Panc1 (cell line): ENCODE data around the gene AGBL3. TPM values are rescaled to one million over a fixed set of nuclear protein-coding genes. Genes with fewer than 3 reads are reported as not detected.

Experiments used
- ATAC-seq: fragments of 200-7000 bp; cut with Tn5 transposase; 2 replicates; pipeline ENCODE4 v1.9.1; 2020; ENCODE audit warnings: mild to moderate bottlenecking, moderate library complexity
- BruUV-seq: library from RNA; stranded (reverse); fragments of 400-500 nt; replicated peaks from 2 replicates; lab custom pipeline; 2021; lab: Mats Ljungman, UMichigan
- CTCF ChIA-PET: fragments of 300-600 bp; sonication (Branson Sonifier 250); formaldehyde crosslinking; loops from one replicate; lab custom pipeline; 2022; ENCODE audit warnings: antibody characterized with exemption; lab: Charles Lee
- POLR2A ChIA-PET: fragments of 300-600 bp; sonication (Branson Sonifier 250); formaldehyde crosslinking; loops from one replicate; lab custom pipeline; 2022; ENCODE audit warnings: antibody characterized with exemption; lab: Charles Lee
- DNase-seq: peaks from one replicate; pipeline ENCODE4 v3.0.0-alpha.2; 2010; ENCODE audit warnings: low read depth, low spot score
- H3K27ac ChIP-seq: 2 replicates; pipeline ENCODE4 v1.5.1; 2011; ENCODE audit warnings: mild to moderate bottlenecking, low read length, inconsistent platforms
- H3K27me3 ChIP-seq: fragments of 200-500 bp; sonication (Bioruptor generic); 2 replicates; pipeline ENCODE4 v1.6.0; 2014; ENCODE audit warnings: low read length, inconsistent platforms; ENCODE audit not compliant: control insufficient read depth, insufficient read depth
- H3K36me3 ChIP-seq: fragments of 200-500 bp; sonication (Bioruptor generic); 2 replicates; pipeline ENCODE4 v1.5.1; 2014; ENCODE audit warnings: inconsistent platforms, mild to moderate bottlenecking, low read length, moderate library complexity; ENCODE audit not compliant: control insufficient read depth, insufficient read depth
- H3K4me1 ChIP-seq: 2 replicates; pipeline ENCODE4 v1.5.1; 2011; ENCODE audit warnings: inconsistent platforms, mild to moderate bottlenecking, low read length, moderate library complexity; ENCODE audit not compliant: control insufficient read depth, insufficient read depth
- H3K4me3 ChIP-seq, 2 experiments: 2 replicates each; pipeline ENCODE4 v1.5.1; 2011 to 2012; ENCODE audit warnings: low read depth in 2 of 2, low read length in 2 of 2, mild to moderate bottlenecking in 2 of 2, inconsistent platforms in 1 of 2, moderate library complexity in 1 of 2
- H3K9me3 ChIP-seq: fragments of 200-500 bp; sonication (Bioruptor generic); 2 replicates; pipeline ENCODE4 v1.5.1; 2014; ENCODE audit warnings: low read depth, mild to moderate bottlenecking, inconsistent platforms, low read length, moderate library complexity; ENCODE audit not compliant: control insufficient read depth, insufficient read depth
- CTCF ChIP-seq: fragments of 450-650 bp; IDR thresholded peaks from 2 replicates; pipeline ENCODE4 v1.5.1; 2017; ENCODE audit warnings: mild to moderate bottlenecking
- POLR2AphosphoS5 ChIP-seq: IDR thresholded peaks from 2 replicates; pipeline ENCODE4 v1.6.1; 2012; ENCODE audit warnings: mild to moderate bottlenecking, low read depth, low read length, moderate library complexity
- REST ChIP-seq, 2 experiments: IDR thresholded peaks; 2 replicates each; pipeline ENCODE4 v1.6.1; 2011 to 2012; ENCODE audit warnings: low read depth in 2 of 2, control low read depth in 1 of 2, low read length in 1 of 2, mild to moderate bottlenecking in 1 of 2, moderate library complexity in 1 of 2; ENCODE audit not compliant: insufficient read depth in 1 of 2
- SIN3A ChIP-seq: IDR thresholded peaks from 2 replicates; pipeline ENCODE4 v1.6.1; 2012; ENCODE audit warnings: low read depth, mild to moderate bottlenecking, low read length, moderate library complexity, borderline replicate concordance; ENCODE audit not compliant: insufficient read depth
- TCF7L2 ChIP-seq: IDR thresholded peaks from 2 replicates; pipeline ENCODE4 v1.6.1; 2011; ENCODE audit warnings: mild to moderate bottlenecking, low read depth, low read length, inconsistent platforms
- in situ Hi-C: cut with HindIII; loops from 2 replicates; pipeline ENCODE4 v1.10.0; 2016; ENCODE audit warnings: low sequenced_read_pairs, low pct_unique_long_range_greater_than_20kb
- intact Hi-C: fragments of 100-400 bp; cut with micrococcal nuclease; formaldehyde crosslinking; loops from one replicate; pipeline ENCODE4 v1.10.0; 2022; ENCODE audit not compliant: unreplicated experiment
- total RNA-seq: library from RNA; stranded (reverse); gene quantifications from one replicate; pipeline ENCODE4 v1.2.1, GENCODE V29; 2021; ENCODE audit not compliant: unreplicated experiment

AGBL3 gene
- total RNA-seq, 1 experiment from 2014 or later, result 2.5 TPM

- intact Hi-C loops (no loop called here), in situ Hi-C loops (no loop called here)
- no peaks in the 10 kb centered on the region for H3K36me3 ChIP-seq
- no peaks in the 10 kb centered on the region for H3K4me1 ChIP-seq
- DNase-seq (no peak), ATAC-seq (no peak)
- ChIA-PET CTCF (no interaction called here), POLR2A (no interaction called here)
- H3K27ac ChIP-seq, result no peak overlapping the region
- no peaks in the 10 kb centered on the region for H3K27me3 ChIP-seq
- TF ChIP-seq TCF7L2 (no peak), SIN3A (no peak), REST (IDR thresholded peaks at IDR 0.05; ENCODE audit: insufficient read depth in 1 of 2, low read depth in 2 of 2, low read length in 1 of 2) (no peak), CTCF (no peak), POLR2AphosphoS5 (no peak)
- H3K9me3 ChIP-seq, result no peaks in the 10 kb centered on the region
- H3K4me3 ChIP-seq, result no peak overlapping the region
- BruUV-seq, result no TSS peak
Observed at GRCh38 chr7:135074531-135074930, 88.2 kb downstream of the AGBL3 start.

- ChIA-PET POLR2A (no interaction called here), CTCF (no interaction called here)
- H3K36me3 ChIP-seq, result no peaks in the 10 kb centered on the region
- in situ Hi-C loops (no loop called here), intact Hi-C loops (no loop called here)
- no peaks in the 10 kb centered on the region for H3K4me1 ChIP-seq
- DNase-seq (no peak), ATAC-seq (no peak)
- TF ChIP-seq CTCF, result no peak
- TF ChIP-seq POLR2AphosphoS5, result no peak
- no peak for TF ChIP-seq SIN3A
- TF ChIP-seq TCF7L2, result no peak
- no peak for TF ChIP-seq REST (IDR thresholded peaks at IDR 0.05; ENCODE audit: insufficient read depth in 1 of 2, low read depth in 2 of 2, low read length in 1 of 2)
- no peak overlapping the region for H3K4me3 ChIP-seq
- H3K27ac ChIP-seq, result no peak overlapping the region
- no TSS peak for BruUV-seq
- H3K27me3 ChIP-seq, result no peaks in the 10 kb centered on the region
- no peaks in the 10 kb centered on the region for H3K9me3 ChIP-seq
Observed at GRCh38 chr7:135075716-135076115, 89.4 kb downstream of the AGBL3 start.
